SH-SY5Y (cell line): Measurements from ENCODE around the gene UGGT2.

Source experiments
- GATA2 ChIP-seq: IDR thresholded peaks from 2 replicates; pipeline ENCODE4 v1.6.1; 2011; ENCODE audit warnings: mild to moderate bottlenecking, low read depth, low read length
- GATA3 ChIP-seq: IDR thresholded peaks from 2 replicates; pipeline ENCODE4 v1.6.1; 2011; ENCODE audit warnings: low read depth, mild to moderate bottlenecking, low read length, moderate library complexity

- TF ChIP-seq GATA2 = no peak
- TF ChIP-seq GATA3 = no peak
Observed at GRCh38 chr13:96020155-96020575, 33.0 kb downstream of the UGGT2 start.
